ENCODE data around the gene FNIP2.
"Not testable (repeated sequence)": the region's sequence is repeated elsewhere in the genome, so short reads cannot be mapped to it uniquely, and the experiment has no call there.

FNIP2 gene

DNA sequence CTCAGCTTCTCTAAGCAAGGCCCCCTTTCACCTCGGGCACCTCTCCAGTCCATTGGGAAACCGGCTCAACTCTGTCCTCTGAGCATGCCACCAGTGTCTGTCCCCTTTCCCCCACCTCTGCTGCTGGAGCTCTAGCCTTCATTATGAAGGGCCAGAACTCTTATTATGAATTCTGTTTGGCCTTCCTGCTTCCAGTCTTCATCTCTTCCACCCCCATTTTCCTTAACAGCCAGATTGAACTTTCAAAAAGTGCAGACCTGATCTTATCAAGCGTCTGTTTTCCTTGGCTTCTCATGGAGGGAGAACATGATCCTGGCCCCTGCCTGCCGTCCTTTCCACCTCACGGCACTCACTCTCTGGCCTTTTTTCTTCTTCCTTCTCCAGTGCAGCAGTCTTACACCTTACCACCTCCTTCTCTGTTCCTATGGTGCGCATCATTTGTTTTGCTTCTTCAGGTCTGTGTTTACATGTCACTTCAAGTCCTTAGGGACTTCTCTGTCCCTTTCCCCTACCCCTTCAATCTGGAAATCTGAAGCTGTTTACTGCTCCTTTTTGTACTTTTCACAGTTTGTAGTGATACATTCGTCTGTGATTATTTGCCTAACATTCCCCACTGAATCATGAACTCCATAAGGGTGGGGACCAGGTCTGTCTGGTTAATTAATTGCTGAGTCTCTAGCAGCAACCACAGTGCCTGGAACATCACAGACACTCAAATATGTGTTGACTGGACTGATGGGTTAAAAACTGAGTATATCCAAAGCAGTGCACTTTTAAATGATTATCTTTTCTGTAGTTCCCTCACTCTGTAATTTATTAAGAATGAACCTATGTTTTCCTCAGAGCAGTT lies 55.8 kb downstream of the FNIP2 start:
- no peak for TF ChIP-seq NFRKB (IDR thresholded peaks at IDR 0.05)
- no peak for TF ChIP-seq CTBP1 (IDR thresholded peaks at IDR 0.05; ENCODE audit: borderline replicate concordance)
- no peak for TF ChIP-seq BHLHE40 (IDR thresholded peaks at IDR 0.05; ENCODE audit: borderline replicate concordance)
- no peak for TF ChIP-seq SUZ12 (IDR thresholded peaks at IDR 0.05)
- no peak for TF ChIP-seq LEF1 (IDR thresholded peaks at IDR 0.05; ENCODE audit: borderline replicate concordance)
- ChIA-PET CTCF (interaction anchor here (0.7 to 0.9 kb wide), 2 partner anchors 27 to 356 kb away, joined by 3 to 4 read pairs; no protein-coding TSS in a partner anchor), POLR2A (no interaction called here)
- peak; percentile 21 for DNase-seq (ENCODE audit: extremely low spot score)

DNA sequence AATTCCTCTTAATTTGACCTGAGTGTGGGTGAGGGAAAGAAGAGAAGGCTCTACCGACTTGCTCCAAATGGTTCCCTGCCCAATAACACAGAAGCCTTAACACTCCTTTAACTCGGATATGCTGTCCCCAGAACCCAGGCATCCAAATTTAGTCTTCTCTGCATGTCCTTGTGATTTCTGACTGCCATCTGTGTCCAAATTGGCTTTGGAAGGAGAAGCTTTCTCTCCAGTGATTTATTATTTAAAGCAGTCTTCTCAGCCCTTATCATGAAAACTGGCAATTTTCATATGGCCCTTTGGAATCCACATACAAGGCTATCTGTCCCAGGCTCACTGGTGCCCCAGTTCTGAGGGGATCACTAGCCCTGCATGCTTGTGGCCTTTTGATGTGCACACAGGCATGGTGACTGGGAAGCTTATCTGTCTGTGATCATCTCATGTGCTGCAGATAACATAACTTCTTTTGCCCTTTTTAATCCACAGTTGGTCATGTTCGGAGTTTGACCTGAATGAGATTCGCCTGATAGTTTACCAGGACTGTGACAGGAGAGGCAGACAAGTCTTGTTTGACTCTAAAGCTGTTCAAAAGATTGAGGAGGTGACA lies 56.7 kb downstream of the FNIP2 start:
- DNase-seq (ENCODE audit: extremely low spot score): no peak
- ChIA-PET POLR2A (interaction anchor here (0.6 kb wide), 1 partner anchor 9 kb away, joined by 4 read pairs; no protein-coding TSS in a partner anchor), CTCF (interaction anchor here (1.4 kb wide), 1 partner anchor 37 kb away, joined by 3 read pairs; no protein-coding TSS in a partner anchor)
- TF ChIP-seq CTBP1 (IDR thresholded peaks at IDR 0.05; ENCODE audit: borderline replicate concordance) (no peak), BHLHE40 (IDR thresholded peaks at IDR 0.05; ENCODE audit: borderline replicate concordance) (no peak), NFRKB (IDR thresholded peaks at IDR 0.05) (no peak), ELF4 (IDR thresholded peaks at IDR 0.05) (no peak), HDGF (IDR thresholded peaks at IDR 0.05; ENCODE audit: borderline replicate concordance) (no peak), ZNF384 (IDR thresholded peaks at IDR 0.05) (no peak), L3MBTL2 (conservative IDR thresholded peaks at IDR 0.05) (no peak), FOXK2 (IDR thresholded peaks at IDR 0.05) (no peak), FOXM1 (IDR thresholded peaks at IDR 0.05; ENCODE audit: borderline replicate concordance) (no peak), ARNT (IDR thresholded peaks at IDR 0.05) (no peak), TARDBP (IDR thresholded peaks at IDR 0.05) (no peak), LEF1 (IDR thresholded peaks at IDR 0.05; ENCODE audit: borderline replicate concordance) (no peak), SP1 (IDR thresholded peaks at IDR 0.05) (no peak)
- TF ChIP-seq, protein P1, sequence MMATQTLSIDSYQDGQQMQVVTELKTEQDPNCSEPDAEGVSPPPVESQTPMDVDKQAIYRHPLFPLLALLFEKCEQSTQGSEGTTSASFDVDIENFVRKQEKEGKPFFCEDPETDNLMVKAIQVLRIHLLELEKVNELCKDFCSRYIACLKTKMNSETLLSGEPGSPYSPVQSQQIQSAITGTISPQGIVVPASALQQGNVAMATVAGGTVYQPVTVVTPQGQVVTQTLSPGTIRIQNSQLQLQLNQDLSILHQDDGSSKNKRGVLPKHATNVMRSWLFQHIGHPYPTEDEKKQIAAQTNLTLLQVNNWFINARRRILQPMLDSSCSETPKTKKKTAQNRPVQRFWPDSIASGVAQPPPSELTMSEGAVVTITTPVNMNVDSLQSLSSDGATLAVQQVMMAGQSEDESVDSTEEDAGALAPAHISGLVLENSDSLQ (IDR thresholded peaks at IDR 0.05): no peak

DNA sequence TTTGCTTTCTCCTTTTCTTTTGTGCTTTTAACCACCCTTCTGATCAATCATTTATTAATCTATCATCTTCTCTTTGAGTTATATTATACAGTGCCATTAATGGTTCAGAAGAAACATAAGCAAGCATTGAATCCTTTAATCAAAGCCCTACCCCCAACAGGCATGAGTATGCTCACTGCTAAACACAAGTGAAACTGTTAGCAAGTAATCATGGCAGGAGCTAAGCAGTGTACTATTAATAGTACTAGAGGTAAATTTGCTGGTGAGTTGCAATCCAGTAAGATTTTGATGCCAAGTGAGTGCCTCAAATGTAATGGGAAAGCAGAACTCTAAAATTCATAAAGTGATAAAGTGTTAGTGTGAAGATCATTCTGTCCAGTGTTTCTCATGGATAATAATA lies 57.2 kb downstream of the FNIP2 start:
- DNase-seq (ENCODE audit: extremely low spot score): no peak
- ChIA-PET CTCF (interaction anchor here (1.4 to 1.6 kb wide), 2 partner anchors 17 to 38 kb away, joined by 3 read pairs; no protein-coding TSS in a partner anchor), POLR2A (interaction anchor here (0.6 kb wide), 1 partner anchor 10 kb away, joined by 4 read pairs; no protein-coding TSS in a partner anchor)
- TF ChIP-seq L3MBTL2 (conservative IDR thresholded peaks at IDR 0.05): no peak

DNA sequence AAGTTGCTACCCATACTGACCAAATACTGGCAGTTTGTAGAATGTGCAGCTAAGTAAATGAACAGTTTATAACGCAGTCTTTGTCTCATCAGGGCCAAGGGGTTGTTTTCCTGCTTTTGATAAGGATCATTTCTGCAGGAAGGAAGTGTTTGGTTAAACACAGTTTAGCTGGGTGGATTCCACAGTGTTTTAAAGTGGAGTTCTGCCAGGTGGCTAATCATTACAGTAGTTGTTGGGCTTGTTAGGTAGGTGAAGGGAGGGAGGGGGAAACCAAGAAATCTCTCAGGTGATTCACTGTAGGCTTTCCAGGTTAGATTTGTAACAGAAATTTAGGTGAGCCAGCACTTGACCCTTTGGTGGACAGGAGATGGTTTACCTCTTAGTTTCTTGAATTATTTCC lies 58.1 kb downstream of the FNIP2 start:
- POLR2A ChIA-PET: no interaction called here
- CTCF ChIA-PET: interaction anchor here (1.6 kb wide), 1 partner anchor 16 kb away, joined by 3 read pairs; no protein-coding TSS in a partner anchor

DNA sequence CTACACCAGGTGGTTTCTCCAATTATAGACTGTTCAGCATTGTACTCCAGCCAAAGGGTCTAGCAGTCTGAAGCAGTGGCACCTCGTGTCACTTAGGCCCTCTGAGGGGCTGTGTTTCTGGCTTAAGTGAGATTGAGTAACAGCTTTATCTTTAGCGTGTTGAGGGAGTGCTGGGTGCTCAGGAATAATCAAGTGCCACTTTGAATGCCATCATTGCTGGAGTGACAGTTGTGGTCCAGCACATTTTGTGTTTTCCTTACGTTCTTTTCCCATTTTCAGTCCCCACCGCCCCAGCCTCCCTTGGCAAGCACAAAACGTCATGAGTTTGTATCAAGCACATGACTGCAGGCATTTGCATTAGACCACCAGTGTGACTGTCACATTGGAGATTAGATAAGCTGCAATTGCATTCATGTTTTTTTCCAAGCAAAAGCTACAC lies 58.7 kb downstream of the FNIP2 start:
- TF ChIP-seq TARDBP (IDR thresholded peaks at IDR 0.05) (no peak), ELF4 (IDR thresholded peaks at IDR 0.05) (no peak), SUZ12 (IDR thresholded peaks at IDR 0.05) (no peak), FOXM1 (IDR thresholded peaks at IDR 0.05; ENCODE audit: borderline replicate concordance) (no peak), ZNF384 (IDR thresholded peaks at IDR 0.05) (no peak), SP1 (IDR thresholded peaks at IDR 0.05) (no peak), FOXK2 (IDR thresholded peaks at IDR 0.05) (no peak), NFRKB (IDR thresholded peaks at IDR 0.05) (no peak), FOXA1 (IDR thresholded peaks at IDR 0.05) (no peak), CTBP1 (IDR thresholded peaks at IDR 0.05; ENCODE audit: borderline replicate concordance) (no peak), L3MBTL2 (conservative IDR thresholded peaks at IDR 0.05) (no peak), HDGF (IDR thresholded peaks at IDR 0.05; ENCODE audit: borderline replicate concordance) (no peak), LEF1 (IDR thresholded peaks at IDR 0.05; ENCODE audit: borderline replicate concordance) (no peak), ARNT (IDR thresholded peaks at IDR 0.05) (no peak), BHLHE40 (IDR thresholded peaks at IDR 0.05; ENCODE audit: borderline replicate concordance) (no peak)
- TF ChIP-seq, protein P1 (IDR thresholded peaks at IDR 0.05): no peak
- ChIA-PET POLR2A (no interaction called here), CTCF (interaction anchor here (0.6 to 1.6 kb wide), 2 partner anchors 15 to 169 kb away, joined by 3 to 12 read pairs; no protein-coding TSS in a partner anchor)
- DNase-seq (ENCODE audit: extremely low spot score): no peak

More for the DNA sequence above, 58.1 kb downstream of the FNIP2 start:
- DNase-seq (ENCODE audit: extremely low spot score): no peak
- TF ChIP-seq FOXK2 (IDR thresholded peaks at IDR 0.05): no peak

DNA sequence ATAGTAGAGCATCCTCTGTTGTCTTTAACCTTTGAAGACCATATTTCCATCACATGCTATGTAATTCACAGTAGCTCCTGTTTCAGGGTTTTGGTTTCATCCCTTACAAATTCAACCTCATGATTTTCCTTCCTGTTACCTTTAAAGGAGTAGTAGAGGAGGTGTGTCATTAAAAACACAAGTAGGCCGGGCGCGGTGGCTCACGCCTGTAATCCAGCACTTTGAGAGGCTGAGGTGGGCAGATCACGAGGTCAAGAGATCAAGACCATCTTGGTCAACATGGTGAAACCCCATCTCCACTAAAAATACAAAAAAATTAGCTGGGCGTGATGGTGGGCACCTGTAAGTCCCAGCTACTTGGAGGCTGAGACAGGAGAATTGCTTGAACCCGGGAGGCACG lies 59.3 kb downstream of the FNIP2 start:
- CTCF ChIA-PET: interaction anchor here (0.6 kb wide), 2 partner anchors 54 to 168 kb away, joined by 4 to 12 read pairs; no protein-coding TSS in a partner anchor
- POLR2A ChIA-PET; DNase-seq (ENCODE audit: extremely low spot score): not testable (repeated sequence)

DNA sequence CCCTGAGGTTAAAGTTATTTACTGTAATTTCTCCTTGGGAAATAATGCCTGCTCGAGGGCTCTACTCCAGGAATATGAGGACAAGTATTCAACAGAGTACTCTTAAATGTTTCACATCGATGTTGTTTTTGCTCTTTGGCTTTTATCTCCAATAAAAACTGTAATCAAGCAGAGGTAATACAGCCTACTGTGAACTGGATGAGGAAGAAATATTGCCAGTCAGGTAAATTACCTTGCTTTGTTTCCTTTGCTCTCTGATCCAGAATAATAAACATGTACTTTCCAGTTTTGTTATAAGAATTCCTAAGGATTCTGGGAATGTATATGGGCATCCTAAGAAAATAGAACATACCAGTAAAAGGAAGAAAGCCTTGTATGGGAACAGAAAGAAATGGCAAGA lies 60.4 kb downstream of the FNIP2 start:
- TF ChIP-seq NFRKB (IDR thresholded peaks at IDR 0.05) (no peak), CTBP1 (IDR thresholded peaks at IDR 0.05; ENCODE audit: borderline replicate concordance) (no peak), TARDBP (IDR thresholded peaks at IDR 0.05) (no peak), ARNT (IDR thresholded peaks at IDR 0.05) (no peak), FOXA1 (IDR thresholded peaks at IDR 0.05) (no peak), SP1 (IDR thresholded peaks at IDR 0.05) (no peak), L3MBTL2 (conservative IDR thresholded peaks at IDR 0.05) (no peak), FOXK2 (IDR thresholded peaks at IDR 0.05) (no peak), BHLHE40 (IDR thresholded peaks at IDR 0.05; ENCODE audit: borderline replicate concordance) (no peak), ZNF384 (IDR thresholded peaks at IDR 0.05) (no peak), ELF4 (IDR thresholded peaks at IDR 0.05) (no peak), SUZ12 (IDR thresholded peaks at IDR 0.05) (no peak), HDGF (IDR thresholded peaks at IDR 0.05; ENCODE audit: borderline replicate concordance) (no peak), FOXM1 (IDR thresholded peaks at IDR 0.05; ENCODE audit: borderline replicate concordance) (no peak), LEF1 (IDR thresholded peaks at IDR 0.05; ENCODE audit: borderline replicate concordance) (no peak)
- TF ChIP-seq, protein P1 (IDR thresholded peaks at IDR 0.05): no peak
- CTCF ChIA-PET: no interaction called here
- DNase-seq (ENCODE audit: extremely low spot score): no peak
- POLR2A ChIA-PET: no interaction called here

Measured in HEK293T (cell line).